Vagina (tissue), 2 donors: ENCODE measurements around the gene ADARB1. TPM values are rescaled to one million over a fixed set of nuclear protein-coding genes. Genes with fewer than 3 reads are reported as not detected.

Experiments
- DNase-seq, 2 donors: peaks; one replicate each; pipeline ENCODE4 v3.0.0-alpha.2; 2017; ENCODE audit errors: extremely low spot score in 2 of 2
- H3K27ac ChIP-seq: fragments of 200-600 bp; sonication (generic); one replicate; pipeline ENCODE4 v1.5.1; 2019
- H3K27me3 ChIP-seq: fragments of 200-600 bp; sonication (generic); one replicate; pipeline ENCODE4 v1.5.1; 2019
- H3K36me3 ChIP-seq, 2 donors: fragments of 200-600 bp; sonication (generic); one replicate each; pipeline ENCODE4 v1.5.1; 2017 to 2019
- H3K4me1 ChIP-seq: fragments of 200-600 bp; sonication (generic); one replicate; pipeline ENCODE4 v1.5.1; 2019
- H3K4me3 ChIP-seq, 2 donors: fragments of 200-600 bp; sonication (generic); 1 replicate in 1 of 2; 2 replicates in 1 of 2; pipeline ENCODE4 v1.5.1; 2016 to 2019
- H3K9me3 ChIP-seq: fragments of 200-600 bp; sonication (generic); one replicate; pipeline ENCODE4 v1.5.1; 2019
- POLR2A ChIP-seq, 2 donors: fragments of 450-650 bp; IDR thresholded peaks; one replicate each; pipeline ENCODE4 v1.6.1; 2017; ENCODE audit warnings: antibody characterized with exemption in 2 of 2, mild to moderate bottlenecking in 2 of 2, moderate library complexity in 2 of 2
- POLR2AphosphoS5 ChIP-seq, 2 donors: sonication (generic); formaldehyde crosslinking; IDR thresholded peaks; one replicate each; pipeline ENCODE4 v1.9.0; 2017; ENCODE audit warnings: antibody characterized with exemption in 2 of 2, mild to moderate bottlenecking in 2 of 2, low read depth in 1 of 2; ENCODE audit not compliant: insufficient read depth in 1 of 2
- intact Hi-C: fragments of 100-400 bp; cut with DNase I; formaldehyde crosslinking; loops from one replicate; pipeline ENCODE4 v1.15.1; 2023
- total RNA-seq: library from RNA; depleted of rRNA; stranded (reverse); fragments of >200 nt; gene quantifications from one replicate; pipeline ENCODE4 v1.2.3, GENCODE V29; 2016
- TF ChIP-seq, protein P1 (sequence below), 3 experiments: fragments of 450-650 bp in 2 of 3; fragments of 200-600 bp in 1 of 3; sonication (generic) in 1 of 3; IDR thresholded peaks; one replicate each; pipeline ENCODE4 v1.5.1; 2017 to 2019; ENCODE audit warnings: antibody characterized with exemption in 3 of 3, mild to moderate bottlenecking in 2 of 3, moderate library complexity in 2 of 3

ADARB1 gene
- total RNA-seq, 1 donor from 2014 or later: 19.6 TPM

DNA sequence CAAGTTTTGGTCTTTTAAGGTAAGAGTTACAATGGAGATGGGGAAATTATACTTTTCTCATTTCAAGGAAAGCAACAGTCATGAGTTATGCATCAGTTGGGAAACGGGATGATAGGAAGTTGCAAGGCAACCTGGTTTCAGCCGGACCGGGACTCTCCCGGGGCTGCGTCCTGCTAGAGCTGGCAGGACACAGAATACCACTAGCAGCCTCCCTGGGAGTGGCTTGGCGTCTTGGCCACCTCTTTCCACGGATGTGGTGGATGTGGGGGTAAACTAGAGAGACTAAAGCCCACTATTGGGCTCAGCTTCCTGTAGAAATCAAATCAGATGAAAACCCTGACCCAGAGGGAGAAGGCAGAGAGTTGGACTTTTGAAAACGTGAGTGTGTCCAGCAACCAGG lies 71.9 kb downstream of the ADARB1 start:
- DNase-seq: peak in 1 of 2 donors; percentile 62
- no peak for TF ChIP-seq POLR2A (IDR thresholded peaks at IDR 0.05)
- TF ChIP-seq, protein P1, sequence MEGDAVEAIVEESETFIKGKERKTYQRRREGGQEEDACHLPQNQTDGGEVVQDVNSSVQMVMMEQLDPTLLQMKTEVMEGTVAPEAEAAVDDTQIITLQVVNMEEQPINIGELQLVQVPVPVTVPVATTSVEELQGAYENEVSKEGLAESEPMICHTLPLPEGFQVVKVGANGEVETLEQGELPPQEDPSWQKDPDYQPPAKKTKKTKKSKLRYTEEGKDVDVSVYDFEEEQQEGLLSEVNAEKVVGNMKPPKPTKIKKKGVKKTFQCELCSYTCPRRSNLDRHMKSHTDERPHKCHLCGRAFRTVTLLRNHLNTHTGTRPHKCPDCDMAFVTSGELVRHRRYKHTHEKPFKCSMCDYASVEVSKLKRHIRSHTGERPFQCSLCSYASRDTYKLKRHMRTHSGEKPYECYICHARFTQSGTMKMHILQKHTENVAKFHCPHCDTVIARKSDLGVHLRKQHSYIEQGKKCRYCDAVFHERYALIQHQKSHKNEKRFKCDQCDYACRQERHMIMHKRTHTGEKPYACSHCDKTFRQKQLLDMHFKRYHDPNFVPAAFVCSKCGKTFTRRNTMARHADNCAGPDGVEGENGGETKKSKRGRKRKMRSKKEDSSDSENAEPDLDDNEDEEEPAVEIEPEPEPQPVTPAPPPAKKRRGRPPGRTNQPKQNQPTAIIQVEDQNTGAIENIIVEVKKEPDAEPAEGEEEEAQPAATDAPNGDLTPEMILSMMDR (IDR thresholded peaks at IDR 0.05): no peak
- TF ChIP-seq POLR2AphosphoS5 (IDR thresholded peaks at IDR 0.05; ENCODE audit: insufficient read depth in 1 of 2, low read depth in 1 of 2): no peak
- Histone ChIP-seq H3K27ac (no peak overlapping the region), H3K4me1 (peaks cover 16% of the 10 kb centered on the region), H3K9me3 (no peaks in the 10 kb centered on the region), H3K4me3 (no peak overlapping the region), H3K36me3 (no peaks in the 10 kb centered on the region), H3K27me3 (no peaks in the 10 kb centered on the region)
- intact Hi-C loops: no loop called here

DNA sequence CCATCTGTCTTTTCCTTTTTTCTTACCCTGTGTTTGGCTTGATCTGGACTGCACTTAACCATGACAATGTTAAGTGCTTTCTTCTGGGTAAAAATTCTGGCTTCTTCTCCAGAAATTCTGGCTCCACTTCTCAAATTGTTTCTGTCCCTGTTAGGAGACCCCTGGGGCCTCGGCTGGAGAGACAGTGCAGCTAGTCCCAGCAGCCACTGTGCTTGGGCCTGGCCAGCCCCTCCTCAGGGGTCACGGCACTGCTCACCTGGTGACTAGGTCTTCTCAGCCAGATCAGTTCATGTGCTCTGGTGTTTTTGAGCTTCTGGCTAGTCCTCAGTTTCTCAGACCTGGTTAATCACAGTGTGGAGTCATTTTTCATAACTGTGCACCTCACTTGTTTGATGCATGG lies 72.4 kb downstream of the ADARB1 start:
- no peak overlapping the region for H3K4me3 ChIP-seq
- H3K27me3 ChIP-seq: no peaks in the 10 kb centered on the region
- H3K4me1 ChIP-seq: peaks cover 12% of the 10 kb centered on the region
- intact Hi-C loops: no loop called here
- peak in 1 of 2 donors; percentile 29 for DNase-seq
- H3K36me3 ChIP-seq: no peaks in the 10 kb centered on the region
- no peaks in the 10 kb centered on the region for H3K9me3 ChIP-seq
- H3K27ac ChIP-seq: no peak overlapping the region
- TF ChIP-seq, protein P1 (IDR thresholded peaks at IDR 0.05): no peak
- TF ChIP-seq POLR2A (IDR thresholded peaks at IDR 0.05) (no peak), POLR2AphosphoS5 (IDR thresholded peaks at IDR 0.05; ENCODE audit: insufficient read depth in 1 of 2, low read depth in 1 of 2) (no peak)

DNA sequence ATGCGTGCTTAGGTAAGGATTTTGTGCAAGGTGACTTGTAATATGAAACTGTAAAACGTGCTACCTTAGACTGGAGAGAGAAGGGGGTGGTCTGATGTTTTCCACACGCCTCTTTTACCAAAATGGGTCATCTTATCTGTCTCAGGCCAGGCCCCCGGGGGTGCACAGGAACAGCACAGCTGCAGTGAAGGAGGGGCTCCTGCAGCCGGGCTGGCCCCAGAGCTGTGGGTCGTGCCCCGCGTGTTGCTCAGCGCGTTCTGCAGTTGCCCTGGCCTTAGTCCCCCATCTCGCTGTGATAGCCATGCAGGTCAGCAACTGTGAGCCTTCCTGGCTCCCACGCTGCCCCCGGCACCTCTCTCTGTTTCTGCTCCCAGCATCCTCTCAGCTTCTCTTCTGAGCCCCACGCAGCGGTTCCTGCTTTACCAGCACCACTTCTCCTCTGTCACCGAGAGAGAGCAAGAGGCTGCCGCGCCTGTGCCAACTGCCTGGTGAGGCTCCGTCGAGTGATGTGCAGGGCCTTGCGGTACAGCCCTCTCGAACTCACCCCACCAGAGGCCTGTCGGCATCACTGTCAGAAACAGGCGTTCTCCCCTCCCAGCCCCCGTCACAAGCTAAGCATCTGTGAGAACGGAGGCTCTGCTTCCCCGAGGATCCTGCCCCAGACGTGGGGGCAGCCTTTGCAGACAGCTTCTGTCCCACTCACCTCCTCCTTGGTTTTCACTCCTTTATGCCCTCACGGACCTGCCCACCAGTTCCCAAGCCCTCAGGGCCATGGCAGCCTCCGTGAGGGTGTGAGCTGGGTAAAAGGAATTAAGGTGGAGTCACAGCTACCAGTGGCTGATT lies 73.3 kb downstream of the ADARB1 start:
- DNase-seq: peak in 1 of 2 donors; percentile 52
- intact Hi-C loops: no loop called here
- H3K36me3 ChIP-seq: no peaks in the 10 kb centered on the region

GRCh38 chr21:45148316-45148990 lies 74.1 kb downstream of the ADARB1 start:
- no peaks in the 10 kb centered on the region for H3K27me3 ChIP-seq
- no peak for TF ChIP-seq POLR2AphosphoS5 (IDR thresholded peaks at IDR 0.05; ENCODE audit: insufficient read depth in 1 of 2, low read depth in 1 of 2)
- no peak for TF ChIP-seq POLR2A (IDR thresholded peaks at IDR 0.05)
- H3K4me3 ChIP-seq: no peak overlapping the region
- intact Hi-C loops: no loop called here
- peak in 1 of 2 donors; percentile 84 for DNase-seq
- H3K36me3 ChIP-seq: no peaks in the 10 kb centered on the region
- no peaks in the 10 kb centered on the region for H3K4me1 ChIP-seq
- no peak overlapping the region for H3K27ac ChIP-seq
- H3K9me3 ChIP-seq: no peaks in the 10 kb centered on the region

More for the DNA sequence above, 73.3 kb downstream of the ADARB1 start:
- TF ChIP-seq POLR2AphosphoS5 (IDR thresholded peaks at IDR 0.05; ENCODE audit: insufficient read depth in 1 of 2, low read depth in 1 of 2): no peak
- TF ChIP-seq POLR2A (IDR thresholded peaks at IDR 0.05): no peak
- H3K9me3 ChIP-seq: no peaks in the 10 kb centered on the region
- H3K27me3 ChIP-seq: no peaks in the 10 kb centered on the region
- H3K4me3 ChIP-seq: no peak overlapping the region
- peaks cover 3% of the 10 kb centered on the region for H3K4me1 ChIP-seq
- H3K27ac ChIP-seq: no peak overlapping the region

DNA sequence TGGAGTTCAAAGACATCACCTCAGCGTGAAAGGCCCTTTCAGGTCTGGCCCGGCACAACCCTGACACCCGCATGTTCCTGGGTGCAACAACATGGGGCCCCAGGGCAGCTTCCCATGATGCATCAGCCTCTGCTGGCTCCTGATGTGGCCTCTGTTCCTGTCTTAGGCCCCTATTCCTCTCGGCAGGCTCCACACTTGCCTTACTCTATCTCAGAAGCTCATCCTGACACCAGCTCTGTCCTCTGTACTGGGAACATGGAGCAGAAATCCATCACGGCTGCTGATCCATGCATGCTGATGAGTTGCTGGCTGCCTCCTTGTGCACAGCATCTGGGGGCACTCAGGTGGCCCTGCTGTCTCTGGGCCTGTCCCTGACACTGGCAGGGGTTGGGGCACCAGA lies 74.6 kb downstream of the ADARB1 start:
- Histone ChIP-seq H3K9me3 (no peaks in the 10 kb centered on the region), H3K27me3 (no peaks in the 10 kb centered on the region), H3K4me3 (no peak overlapping the region), H3K27ac (no peak overlapping the region), H3K36me3 (no peaks in the 10 kb centered on the region), H3K4me1 (no peaks in the 10 kb centered on the region)
- DNase-seq: peak in 1 of 2 donors; percentile 56
- no peak for TF ChIP-seq POLR2AphosphoS5 (IDR thresholded peaks at IDR 0.05; ENCODE audit: insufficient read depth in 1 of 2, low read depth in 1 of 2)
- TF ChIP-seq, protein P1 (IDR thresholded peaks at IDR 0.05): no peak
- no peak for TF ChIP-seq POLR2A (IDR thresholded peaks at IDR 0.05)
- intact Hi-C loops: no loop called here
